ENCODE measurements around the gene DSCAM.

Gene DSCAM

GRCh38 chr21:40433538-40433937 lies 413.4 kb downstream of the DSCAM start:
- no peak for DNase-seq

- DNase-seq: no peak
Observed at GRCh38 chr21:40425981-40426380, 421.0 kb downstream of the DSCAM start.

- DNase-seq: no peak
Observed at GRCh38 chr21:40422896-40423635, 423.9 kb downstream of the DSCAM start.

- no peak for DNase-seq
Observed at GRCh38 chr21:40421121-40421520, 425.8 kb downstream of the DSCAM start.

DNA sequence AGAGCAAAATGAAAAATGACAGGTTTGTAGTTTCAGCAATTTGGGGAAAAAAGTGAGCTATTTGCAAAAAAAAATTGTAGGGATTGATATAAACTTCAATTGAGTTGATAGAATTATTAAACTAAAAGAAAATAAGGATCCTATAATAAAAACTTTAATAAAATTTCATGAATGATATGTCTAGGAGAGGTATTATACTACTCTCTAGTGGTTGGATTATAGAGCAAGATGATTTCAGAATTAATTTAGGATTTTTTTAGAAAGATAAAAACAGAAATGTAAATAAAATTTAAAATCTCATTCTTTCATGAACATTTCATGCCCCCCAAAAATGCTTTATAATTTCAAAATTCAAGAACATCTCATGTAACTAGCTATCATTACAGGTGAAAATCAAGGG lies 430.4 kb downstream of the DSCAM start:
- DNase-seq: no peak

DNA sequence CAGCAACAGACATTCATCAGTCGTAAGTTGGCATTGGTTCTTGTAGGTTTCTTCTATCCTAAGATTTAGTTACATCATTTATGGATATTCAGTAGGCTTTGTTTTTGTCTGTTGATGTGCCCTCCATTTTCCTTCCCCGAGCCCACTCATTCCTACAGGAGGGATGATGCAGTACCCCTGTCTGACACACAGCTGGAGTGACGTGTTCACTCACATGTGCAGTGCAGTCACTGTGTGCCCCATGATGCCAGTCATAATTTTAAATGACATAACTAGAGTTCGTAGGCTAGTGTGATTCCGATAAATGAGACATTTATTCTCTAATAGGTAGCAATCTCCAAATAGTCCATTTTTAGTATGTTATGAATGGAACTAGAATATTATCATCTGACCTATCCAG lies 438.4 kb downstream of the DSCAM start:
- DNase-seq: no peak

DNA sequence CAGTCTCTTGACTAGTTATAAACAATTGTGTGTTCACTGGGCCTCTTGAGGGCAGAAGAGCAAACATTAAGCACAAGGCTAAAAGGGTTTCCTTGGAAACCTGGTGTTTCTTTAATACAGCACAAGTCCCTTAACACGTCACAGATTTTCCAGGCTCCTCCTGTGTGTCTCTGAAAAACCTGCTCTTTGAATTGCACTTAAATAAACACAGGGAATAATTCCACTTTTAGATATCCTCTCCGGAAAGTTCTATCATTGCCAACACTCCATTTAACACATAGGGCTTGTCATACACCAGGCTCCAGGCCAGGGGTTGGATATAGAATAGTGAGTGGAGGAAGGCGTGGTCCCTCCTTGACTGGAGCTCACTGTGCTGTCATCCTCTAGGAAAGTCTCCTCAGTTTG lies 442.6 kb downstream of the DSCAM start:
- no peak for DNase-seq

- no peak for DNase-seq
Observed at GRCh38 chr21:40402884-40403582, 443.9 kb downstream of the DSCAM start.

DNA sequence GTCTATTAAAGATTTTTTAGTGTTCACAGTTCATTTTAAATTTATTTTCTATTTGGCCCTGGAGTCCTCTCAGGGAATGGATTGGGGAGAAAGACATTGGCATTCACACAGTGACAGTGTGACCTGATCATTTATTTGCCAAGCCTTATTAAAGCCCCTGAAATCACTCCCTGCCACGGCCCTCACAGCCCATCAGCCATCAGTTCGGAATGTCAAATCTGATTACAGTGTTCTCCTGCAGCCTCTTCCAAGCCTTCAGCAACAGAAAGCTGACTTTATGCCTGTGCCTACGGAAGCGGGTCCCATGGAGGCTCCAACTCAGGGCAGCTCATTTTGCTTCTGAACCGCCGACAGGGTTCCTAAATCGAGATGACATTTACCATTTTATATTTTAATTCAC lies 451.2 kb downstream of the DSCAM start:
- DNase-seq: no peak

DNA sequence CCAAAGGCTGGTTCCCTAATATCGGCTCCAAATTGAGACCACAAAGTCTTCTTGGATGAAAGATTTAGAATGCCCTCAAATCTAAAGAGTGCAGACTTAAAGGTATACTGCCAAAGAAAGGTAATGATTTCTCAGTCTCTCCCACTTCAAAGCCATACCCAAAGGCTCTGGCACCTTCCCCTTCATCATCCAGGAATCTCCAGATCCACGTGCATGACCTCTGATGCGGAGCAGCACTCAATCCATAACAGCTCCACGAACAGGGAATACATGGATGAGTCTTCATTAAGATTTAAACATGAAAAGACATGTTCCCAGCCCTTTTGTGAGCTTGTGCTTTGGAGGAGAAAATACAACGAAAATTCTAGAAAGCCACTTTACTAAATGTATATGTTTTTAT lies 453.9 kb downstream of the DSCAM start:
- no peak for DNase-seq

- DNase-seq: no peak
Observed at GRCh38 chr21:40388046-40388445, 458.9 kb downstream of the DSCAM start.

DNA sequence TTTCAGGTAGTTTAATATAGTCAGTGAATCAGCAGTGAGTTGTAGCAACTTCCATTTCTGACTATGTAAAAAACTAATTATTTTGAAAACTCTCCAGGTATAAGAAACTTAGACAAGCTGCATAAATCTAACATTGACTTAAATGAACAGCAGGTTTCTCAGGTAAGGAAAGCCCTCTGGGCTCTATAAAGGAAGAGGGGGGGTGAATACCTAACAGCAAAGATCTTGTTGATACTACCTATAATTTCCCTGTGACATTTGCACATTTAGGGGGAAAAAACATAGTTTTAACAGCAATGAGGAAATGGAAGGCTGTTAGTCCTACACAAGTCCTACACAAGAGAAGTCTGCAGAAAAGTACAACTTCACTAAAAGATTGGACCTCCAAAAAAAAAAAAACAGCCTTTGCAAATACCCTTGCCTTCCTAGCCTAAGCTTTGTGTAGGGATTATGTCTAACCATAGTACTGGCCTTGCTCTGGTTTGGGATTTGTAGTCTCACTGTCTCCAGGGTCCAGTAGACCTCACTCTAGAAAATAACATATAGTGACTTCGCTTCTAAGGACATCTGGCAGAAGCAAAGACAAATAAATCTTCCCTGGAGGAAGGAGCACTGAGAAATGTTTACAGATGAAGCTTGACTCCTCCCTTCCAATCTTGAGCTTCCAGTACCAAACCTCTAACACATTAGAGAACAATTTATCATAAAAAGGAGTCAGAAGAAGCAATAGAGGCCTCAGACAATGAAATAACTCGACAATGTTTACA lies 459.8 kb downstream of the DSCAM start:
- DNase-seq: no peak

GRCh38 chr21:40386294-40386911 lies 460.6 kb downstream of the DSCAM start:
- DNase-seq: no peak

DNA sequence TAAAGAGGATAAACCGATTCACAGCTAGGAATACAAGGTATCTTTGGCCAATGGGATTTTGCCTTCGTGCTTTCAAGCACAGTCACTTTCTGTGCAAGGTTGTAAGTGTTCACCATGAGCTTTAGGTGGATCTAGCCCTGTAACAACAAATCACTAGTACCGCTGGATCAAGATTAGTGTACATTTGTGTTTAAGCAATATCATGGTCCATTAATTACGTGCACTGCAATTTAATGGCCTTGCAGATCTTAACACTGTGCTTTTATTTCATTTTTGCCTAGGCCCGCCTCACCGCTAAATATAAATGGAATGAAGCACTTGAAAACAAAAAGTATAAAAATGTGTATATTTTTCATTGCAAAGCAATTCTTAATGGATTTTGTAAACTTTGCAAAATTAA lies 461.1 kb downstream of the DSCAM start:
- no peak for DNase-seq

DNA sequence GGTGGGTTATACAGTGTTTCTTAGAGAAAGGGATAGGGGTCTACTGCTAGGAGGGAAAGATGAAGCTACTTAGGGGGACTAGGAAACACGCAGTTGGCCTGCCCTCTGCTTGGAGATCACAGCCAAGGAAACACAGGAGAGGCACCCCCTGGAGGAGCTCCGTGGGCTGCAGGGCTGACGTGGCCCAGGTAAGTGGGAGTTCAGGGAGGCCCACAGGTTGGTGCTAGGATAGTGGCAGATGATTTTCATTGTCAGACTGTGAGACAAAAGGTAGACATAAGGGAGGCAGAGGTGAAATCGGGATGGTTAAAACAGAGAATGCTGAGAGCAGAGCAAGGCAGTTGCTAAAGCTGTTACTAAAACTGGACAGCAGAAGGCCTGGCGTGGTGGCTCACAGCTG lies 463.0 kb downstream of the DSCAM start:
- no peak for DNase-seq

- no peak for DNase-seq
Observed at GRCh38 chr21:40381111-40381510, 465.8 kb downstream of the DSCAM start.

- DNase-seq: no peak
Observed at GRCh38 chr21:40379881-40380810, 466.8 kb downstream of the DSCAM start.

- DNase-seq: no peak
Observed at GRCh38 chr21:40377135-40377534, 469.8 kb downstream of the DSCAM start.

GRCh38 chr21:40373761-40374160 lies 473.2 kb downstream of the DSCAM start:
- no peak for DNase-seq

GRCh38 chr21:40372506-40372905 lies 474.5 kb downstream of the DSCAM start:
- DNase-seq: no peak

DNA sequence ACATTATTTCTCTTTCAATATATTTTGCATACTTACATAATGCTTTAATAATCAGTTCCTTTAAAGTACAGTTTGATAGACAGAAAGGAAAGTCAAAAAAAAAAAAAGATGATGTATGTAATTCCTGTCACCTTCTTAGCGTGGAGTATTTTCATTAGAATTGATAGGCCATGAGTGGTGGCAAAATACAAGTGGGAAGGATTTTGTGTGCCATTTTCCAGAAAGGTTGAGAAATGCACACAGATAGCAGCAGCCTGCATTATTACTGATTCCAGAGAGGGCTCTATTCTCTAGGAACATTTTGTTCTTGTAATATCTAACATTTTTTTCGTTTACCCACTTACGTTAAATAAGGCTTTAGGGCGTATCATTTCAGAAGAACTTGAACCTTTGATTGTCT lies 475.6 kb downstream of the DSCAM start:
- no peak for DNase-seq

DNA sequence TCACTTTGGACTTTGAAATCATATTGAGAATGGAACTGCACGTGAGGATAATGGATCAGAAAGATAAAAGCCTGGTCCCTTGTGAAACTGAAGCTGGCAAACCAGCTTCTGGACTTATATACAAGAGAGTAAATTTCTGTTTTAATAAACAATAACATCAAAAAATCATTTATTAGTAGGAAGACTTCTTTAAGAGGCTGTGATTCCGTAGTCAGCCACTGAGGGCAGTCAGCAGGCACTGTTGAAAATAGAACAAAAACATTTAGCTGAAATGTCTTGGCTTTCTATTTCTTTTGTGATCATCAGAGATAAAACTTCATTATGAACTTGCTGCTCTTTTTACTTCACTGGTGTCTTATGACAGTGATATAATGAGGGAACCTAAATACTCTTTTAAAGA lies 490.3 kb downstream of the DSCAM start:
- no peak for DNase-seq
